SK-N-SH (cell line): Measurements from ENCODE around the gene GLRX5. TPM values are rescaled to one million over a fixed set of nuclear protein-coding genes. Genes with fewer than 3 reads are reported as not detected.

Source experiments
- CTCF ChIA-PET: fragments of 300-600, 350-600 bp; formaldehyde crosslinking; extraction: SDS; loops from one replicate; lab custom pipeline; 2021; lab: Yijun Ruan, JAX
- POLR2A ChIA-PET: fragments of 350-600 bp; sonication (Branson Sonifier 250); formaldehyde crosslinking; extraction: SDS; loops from one replicate; lab custom pipeline; 2020; ENCODE audit warnings: antibody characterized with exemption, inconsistent platforms; lab: Yijun Ruan, JAX
- DNase-seq: peaks from one replicate; pipeline ENCODE4 v3.0.0; 2012
- H2AFZ ChIP-seq: fragments of 200-600 bp; sonication (generic); 2 replicates; pipeline ENCODE4 v1.8.1; 2016; ENCODE audit warnings: antibody characterized with exemption, mild to moderate bottlenecking, low read depth
- H3F3A ChIP-seq: fragments of 200-600 bp; sonication (generic); replicated peaks from 2 replicates; pipeline ENCODE3; 2016; ENCODE audit warnings: antibody characterized with exemption, mild to moderate bottlenecking; ENCODE audit not compliant: insufficient read depth
- H3K27ac ChIP-seq, 2 experiments: fragments of 200-500 bp in 1 of 2; fragments of 200-600 bp in 1 of 2; sonication (Bioruptor generic) in 1 of 2; sonication (generic), shearing (Covaris generic) in 1 of 2; 2 replicates each; pipeline versions ENCODE4 v1.5.1 to v1.6.1; 2014 to 2016; ENCODE audit warnings: low read depth in 2 of 2, inconsistent platforms in 1 of 2, low read length in 1 of 2, mild to moderate bottlenecking in 1 of 2, mixed read lengths in 1 of 2
- H3K27me3 ChIP-seq: fragments of 200-600 bp; sonication (generic), shearing (Covaris generic); 2 replicates; pipeline ENCODE4 v1.6.1; 2016; ENCODE audit warnings: mixed run types; ENCODE audit not compliant: insufficient read depth
- H3K36me3 ChIP-seq, 2 experiments: fragments of 200-500 bp in 1 of 2; fragments of 200-600 bp in 1 of 2; sonication (Bioruptor generic) in 1 of 2; sonication (generic) in 1 of 2; replicated peaks in 1 of 2; 2 replicates each; pipeline versions ENCODE3 to v1.5.1; 2014 to 2016; ENCODE audit warnings: low read length in 1 of 2, mild to moderate bottlenecking in 1 of 2; ENCODE audit not compliant: insufficient read depth in 2 of 2, control insufficient read depth in 1 of 2
- H3K4me1 ChIP-seq, 2 experiments: fragments of 200-500 bp in 1 of 2; fragments of 200-600 bp in 1 of 2; sonication (Bioruptor generic) in 1 of 2; sonication (generic), shearing (Covaris generic) in 1 of 2; 2 replicates each; pipeline versions ENCODE4 v1.5.1 to v1.6.1; 2014 to 2016; ENCODE audit warnings: low read depth in 1 of 2, low read length in 1 of 2, mixed run types in 1 of 2; ENCODE audit not compliant: insufficient read depth in 2 of 2, control insufficient read depth in 1 of 2
- H3K4me2 ChIP-seq: fragments of 200-600 bp; sonication (generic), shearing (Covaris generic); 2 replicates; pipeline ENCODE4 v1.6.1; 2017; ENCODE audit warnings: mixed run types
- H3K4me3 ChIP-seq, 2 experiments: fragments of 200-500 bp in 1 of 2; fragments of 200-600 bp in 1 of 2; sonication (Bioruptor generic) in 1 of 2; sonication (generic), shearing (Covaris generic) in 1 of 2; 2 replicates each; pipeline versions ENCODE4 v1.5.1 to v1.8.1; 2014 to 2016; ENCODE audit warnings: low read depth in 2 of 2, inconsistent platforms in 1 of 2, low read length in 1 of 2, mild to moderate bottlenecking in 1 of 2, mixed read lengths in 1 of 2, moderate library complexity in 1 of 2
- H3K79me2 ChIP-seq: fragments of 200-600 bp; sonication (generic); 2 replicates; pipeline ENCODE4 v1.8.1; 2017; ENCODE audit warnings: mild to moderate bottlenecking; ENCODE audit not compliant: insufficient read depth
- H3K9ac ChIP-seq: fragments of 200-600 bp; sonication (generic); 2 replicates; pipeline ENCODE4 v1.6.1; 2017; ENCODE audit warnings: mixed run types
- H3K9me2 ChIP-seq: fragments of 200-600 bp; sonication (generic); 2 replicates; pipeline ENCODE4 v1.6.1; 2017; ENCODE audit warnings: mixed run types
- H3K9me3 ChIP-seq: fragments of 200-600 bp; sonication (generic); 2 replicates; pipeline ENCODE4 v1.6.1; 2017; ENCODE audit warnings: mixed run types, mild to moderate bottlenecking, moderate library complexity
- H4K20me1 ChIP-seq: fragments of 200-600 bp; sonication (generic); 2 replicates; pipeline ENCODE4 v1.6.1; 2017; ENCODE audit warnings: mild to moderate bottlenecking, mixed run types; ENCODE audit not compliant: insufficient read depth
- CHD2 ChIP-seq: fragments of 150-350 bp; IDR thresholded peaks from 2 replicates; pipeline ENCODE4 v1.6.1; 2018; ENCODE audit warnings: low read length; ENCODE audit not compliant: partially characterized antibody
- CTCF ChIP-seq: fragments of 200-600 bp; sonication (generic); IDR thresholded peaks from 2 replicates; pipeline ENCODE4 v1.6.1; 2017; ENCODE audit warnings: antibody characterized with exemption, mild to moderate bottlenecking, moderate library complexity
- EZH2phosphoT487 ChIP-seq: fragments of 200-600 bp; sonication (generic); IDR thresholded peaks from 2 replicates; pipeline ENCODE4 v1.6.1; 2017; ENCODE audit warnings: low read depth, mixed run types, mild to moderate bottlenecking, antibody characterized with exemption, moderate library complexity, borderline replicate concordance
- FOSL2 ChIP-seq: IDR thresholded peaks from 2 replicates; pipeline ENCODE4 v1.4.0; 2012; ENCODE audit warnings: low read depth, mild to moderate bottlenecking, moderate library complexity, borderline replicate concordance
- FOXJ3 ChIP-seq: sonication (generic); formaldehyde crosslinking; IDR thresholded peaks from 2 replicates; pipeline ENCODE4 v1.5.1; 2020; ENCODE audit warnings: mild to moderate bottlenecking, missing genetic modification reagents
- JUND ChIP-seq: IDR thresholded peaks from 2 replicates; pipeline ENCODE4 v1.4.0; 2012
- NFIC ChIP-seq: IDR thresholded peaks from 2 replicates; pipeline ENCODE4 v1.4.0; 2012; ENCODE audit warnings: borderline replicate concordance
- NRF1 ChIP-seq: IDR thresholded peaks from 2 replicates; pipeline ENCODE4 v1.6.1; 2012; ENCODE audit warnings: low read depth, mild to moderate bottlenecking, low read length
- RCOR1 ChIP-seq: fragments of 150-350 bp; IDR thresholded peaks from 2 replicates; pipeline ENCODE4 v1.6.1; 2017; ENCODE audit warnings: antibody characterized with exemption, low read length
- REST ChIP-seq: IDR thresholded peaks from 2 replicates; pipeline ENCODE4 v1.6.1; 2012; ENCODE audit warnings: mild to moderate bottlenecking, low read depth, low read length, moderate library complexity
- RXRA ChIP-seq: IDR thresholded peaks from 2 replicates; pipeline ENCODE4 v1.4.0; 2012; ENCODE audit warnings: low read depth, mild to moderate bottlenecking, borderline replicate concordance
- SMC3 ChIP-seq: IDR thresholded peaks from 2 replicates; pipeline ENCODE4 v1.6.1; 2012; ENCODE audit warnings: low read depth, low read length, improper control_type of control experiment
- TAF1 ChIP-seq: IDR thresholded peaks from 2 replicates; pipeline ENCODE4 v1.6.1; 2012; ENCODE audit warnings: low read depth, mild to moderate bottlenecking, low read length, moderate library complexity, borderline replicate concordance
- TCF12 ChIP-seq: IDR thresholded peaks from 2 replicates; pipeline ENCODE4 v1.4.0; 2012
- TEAD4 ChIP-seq: IDR thresholded peaks from 2 replicates; pipeline ENCODE4 v1.4.0; 2012; ENCODE audit warnings: mild to moderate bottlenecking, borderline replicate concordance; ENCODE audit not compliant: insufficient read depth
- USF1 ChIP-seq: IDR thresholded peaks from 2 replicates; pipeline ENCODE4 v1.4.0; 2012; ENCODE audit warnings: low read depth, borderline replicate concordance
- USF2 ChIP-seq: fragments of 150-350 bp; IDR thresholded peaks from 2 replicates; pipeline ENCODE4 v1.6.1; 2017; ENCODE audit warnings: antibody characterized with exemption, low read length, low read depth, borderline replicate concordance
- YY1 ChIP-seq: IDR thresholded peaks from 2 replicates; pipeline ENCODE4 v1.4.0; 2012; ENCODE audit warnings: low read depth, mild to moderate bottlenecking
- ZBTB33 ChIP-seq: IDR thresholded peaks from 2 replicates; pipeline ENCODE4 v1.4.0; 2012; ENCODE audit warnings: low read depth, borderline replicate concordance
- WGBS: methylation state at CpG from one replicate; pipeline ENCODE4 v1.1.6; 2017; ENCODE audit warnings: low lambda C conversion rate; 5-methylcytosine and 5-hydroxymethylcytosine counted together
- polyA plus RNA-seq, 3 experiments: library from polyadenylated mRNA; depleted of rRNA; stranded (reverse); fragments of >200 nt; gene quantifications; 2 replicates each; pipeline ENCODE4 v1.2.3, GENCODE V29; 2012

GLRX5 gene
- polyA plus RNA-seq, 1 of the 3 experiments (the other 2 are of a cell fraction): 29.1 TPM

- DNase-seq: no peak
- Histone ChIP-seq H3K36me3 (peaks cover 18 to 21% of the 10 kb centered on the region in 2 experiments), H3K9me2 (no peaks in the 10 kb centered on the region), H3K4me3 (peak overlapping the region; percentile 91 to 95; a peak in 3 of 4 replicates), H3K9me3 (no peaks in the 10 kb centered on the region), H3K27me3 (no peaks in the 10 kb centered on the region), H3K4me2 (peak overlapping the region; percentile 95), H2AFZ (no peak overlapping the region), H4K20me1 (peaks cover 27% of the 10 kb centered on the region), H3K9ac (peak overlapping the region; percentile 87; the same call in 1 of the 2 replicates), H3K4me1 (peaks cover 28 to 36% of the 10 kb centered on the region in 2 experiments), H3K79me2 (peaks cover 83% of the 10 kb centered on the region), H3F3A (peaks cover 15% of the 10 kb centered on the region), H3K27ac (peak overlapping the region in 1 of 2 experiments; percentile 94; a peak in 3 of 4 replicates)
- CTCF ChIA-PET: interaction anchor here (15.5 kb wide), 1 partner anchor 88 kb away, joined by 254 read pairs; no protein-coding TSS in a partner anchor
- POLR2A ChIA-PET: no interaction called here
- WGBS: 32% methylated on average over 3 of the region's 3 CpGs
- TF ChIP-seq ZBTB33 (no peak), YY1 (no peak), REST (no peak), USF2 (no peak), EZH2phosphoT487 (no peak), TCF12 (no peak), NFIC (no peak), CHD2 (no peak), FOSL2 (no peak), RXRA (no peak), CTCF (no peak), USF1 (no peak), TAF1 (no peak), FOXJ3 (CRISPR knock-in tag) (no peak), JUND (no peak), NRF1 (no peak), TEAD4 (no peak), SMC3 (no peak), RCOR1 (no peak)
These were observed 2.9 kb upstream of the GLRX5 start for GRCh38 chr14:95531969-95532368.
